IMR-90 (cell line): ENCODE measurements around the gene PRSS12. TPM values are rescaled to one million over a fixed set of nuclear protein-coding genes. Genes with fewer than 3 reads are reported as not detected.

Experiments used
- ATAC-seq: fragments of 200-7000 bp; cut with Tn5 transposase; 2 replicates; pipeline ENCODE4 v1.9.1; 2020; ENCODE audit warnings: low read depth, mild to moderate bottlenecking, moderate library complexity
- BruUV-seq: library from RNA; stranded (reverse); fragments of 400-500 nt; replicated peaks from 2 replicates; lab custom pipeline; 2021; lab: Mats Ljungman, UMichigan
- CTCF ChIA-PET: fragments of 300-600 bp; formaldehyde crosslinking; extraction: SDS; loops from one replicate; lab custom pipeline; 2021; ENCODE audit warnings: antibody characterized with exemption; lab: Yijun Ruan, JAX
- POLR2A ChIA-PET: fragments of 300-600 bp; sonication (Branson Sonifier 250); formaldehyde crosslinking; loops from one replicate; lab custom pipeline; 2022; ENCODE audit warnings: antibody characterized with exemption; ENCODE audit not compliant: unreplicated experiment; lab: Charles Lee
- DNase-seq: peaks from one replicate; pipeline ENCODE4 v3.0.0; 2013
- H2AFZ ChIP-seq: replicated peaks from 2 replicates; pipeline ENCODE3; 2013; ENCODE audit warnings: low read length, mild to moderate bottlenecking; ENCODE audit not compliant: poor library complexity
- H2AK5ac ChIP-seq: 2 replicates; pipeline ENCODE4 v1.6.1; 2013; ENCODE audit warnings: low read depth, low read length, inconsistent platforms
- H2AK9ac ChIP-seq: replicated peaks from 2 replicates; pipeline ENCODE3; 2013; ENCODE audit warnings: mild to moderate bottlenecking, low read depth, low read length, moderate library complexity; ENCODE audit not compliant: poor library complexity
- H2BK120ac ChIP-seq: 2 replicates; pipeline ENCODE4 v1.6.1; 2013; ENCODE audit warnings: low read depth, low read length, inconsistent platforms
- H2BK15ac ChIP-seq: 3 replicates; pipeline ENCODE4 v1.6.1; 2013; ENCODE audit warnings: low read depth, low read length, inconsistent platforms
- H2BK20ac ChIP-seq: 2 replicates; pipeline ENCODE4 v1.6.1; 2013; ENCODE audit warnings: low read depth, mild to moderate bottlenecking, inconsistent platforms, low read length, moderate library complexity
- H2BK5ac ChIP-seq: 2 replicates; pipeline ENCODE4 v1.6.1; 2013; ENCODE audit warnings: mild to moderate bottlenecking, low read depth, low read length, inconsistent platforms; ENCODE audit not compliant: poor library complexity, severe bottlenecking
- H3K14ac ChIP-seq: replicated peaks from 2 replicates; pipeline ENCODE4 v1.6.1; 2013; ENCODE audit warnings: low read depth, low read length, inconsistent platforms
- H3K18ac ChIP-seq: 2 replicates; pipeline ENCODE4 v1.6.1; 2013; ENCODE audit warnings: low read depth, low read length, control low read depth
- H3K23ac ChIP-seq: 2 replicates; pipeline ENCODE4 v1.6.1; 2013; ENCODE audit warnings: low read depth, low read length, inconsistent platforms
- H3K27ac ChIP-seq: 2 replicates; pipeline ENCODE4 v1.5.1; 2013; ENCODE audit warnings: mild to moderate bottlenecking, control low read depth, low read length; ENCODE audit not compliant: insufficient read depth
- H3K27me3 ChIP-seq: 2 replicates; pipeline ENCODE4 v1.6.1; 2013; ENCODE audit warnings: low read length; ENCODE audit not compliant: control insufficient read depth, insufficient read depth
- H3K36me3 ChIP-seq: 2 replicates; pipeline ENCODE4 v1.6.1; 2013; ENCODE audit warnings: low read length, mixed read lengths; ENCODE audit not compliant: control insufficient read depth, insufficient read depth
- H3K4ac ChIP-seq: 2 replicates; pipeline ENCODE4 v1.6.1; 2013; ENCODE audit warnings: low read depth, low read length, inconsistent platforms
- H3K4me1 ChIP-seq: 2 replicates; pipeline ENCODE4 v1.6.1; 2013; ENCODE audit warnings: low read length, mixed read lengths; ENCODE audit not compliant: control insufficient read depth, insufficient read depth
- H3K4me2 ChIP-seq: 2 replicates; pipeline ENCODE4 v1.6.1; 2013; ENCODE audit warnings: low read depth, mild to moderate bottlenecking, control low read depth, low read length, moderate library complexity
- H3K4me3 ChIP-seq: 2 replicates; pipeline ENCODE4 v1.5.1; 2013; ENCODE audit warnings: low read depth, mild to moderate bottlenecking, control low read depth, low read length, moderate library complexity; ENCODE audit not compliant: insufficient read depth
- H3K56ac ChIP-seq: 2 replicates; pipeline ENCODE4 v1.6.1; 2013; ENCODE audit warnings: low read length, inconsistent platforms; ENCODE audit not compliant: insufficient read depth; ENCODE audit errors: extremely low read depth
- H3K79me1 ChIP-seq, 2 experiments: 2 replicates each; pipeline ENCODE4 v1.6.1; 2013; ENCODE audit warnings: low read length in 2 of 2, inconsistent platforms in 1 of 2, low read depth in 1 of 2
- H3K9ac ChIP-seq: 2 replicates; pipeline ENCODE4 v1.6.1; 2013; ENCODE audit warnings: low read depth, low read length, control low read depth
- H3K9me1 ChIP-seq: 2 replicates; pipeline ENCODE4 v1.6.1; 2013; ENCODE audit warnings: low read length, inconsistent platforms; ENCODE audit not compliant: insufficient read depth
- H3K9me3 ChIP-seq: 2 replicates; pipeline ENCODE4 v1.6.1; 2013; ENCODE audit warnings: low read length; ENCODE audit not compliant: control insufficient read depth, insufficient read depth
- H4K20me1 ChIP-seq: 2 replicates; pipeline ENCODE4 v1.6.1; 2013; ENCODE audit warnings: low read length, inconsistent platforms; ENCODE audit not compliant: insufficient read depth
- H4K5ac ChIP-seq: 2 replicates; pipeline ENCODE4 v1.6.1; 2013; ENCODE audit warnings: mild to moderate bottlenecking, low read depth, low read length, control low read depth
- H4K8ac ChIP-seq, 2 experiments: 2 replicates each; pipeline ENCODE4 v1.6.1; 2013; ENCODE audit warnings: low read depth in 2 of 2, low read length in 2 of 2, control low read depth in 1 of 2, inconsistent platforms in 1 of 2
- H4K91ac ChIP-seq: 2 replicates; pipeline ENCODE4 v1.6.1; 2013; ENCODE audit warnings: low read depth, low read length, inconsistent platforms; ENCODE audit not compliant: insufficient read depth
- BHLHE40 ChIP-seq: fragments of 150-350 bp; IDR thresholded peaks from 2 replicates; pipeline ENCODE4 v1.6.1; 2016; ENCODE audit warnings: mild to moderate bottlenecking, low read depth, low read length
- CEBPB ChIP-seq: IDR thresholded peaks from 2 replicates; pipeline ENCODE4 v1.6.1; 2012; ENCODE audit warnings: low read depth, low read length, improper control_type of control experiment
- FOS ChIP-seq: fragments of 150-350 bp; IDR thresholded peaks from 2 replicates; pipeline ENCODE4 v1.6.1; 2016; ENCODE audit warnings: low read depth, low read length
- MAFK ChIP-seq: IDR thresholded peaks from 2 replicates; pipeline ENCODE4 v1.6.1; 2012; ENCODE audit warnings: low read depth, low read length, improper control_type of control experiment
- MAZ ChIP-seq: IDR thresholded peaks from 2 replicates; pipeline ENCODE4 v1.6.1; 2012; ENCODE audit warnings: low read depth, mild to moderate bottlenecking, low read length, improper control_type of control experiment, moderate library complexity, borderline replicate concordance
- NFE2L2 ChIP-seq: fragments of 150-350 bp; IDR thresholded peaks from 2 replicates; pipeline ENCODE4 v1.6.1; 2016; ENCODE audit warnings: low read depth, mild to moderate bottlenecking, low read length
- SMC3 ChIP-seq: fragments of 150-350 bp; IDR thresholded peaks from 2 replicates; pipeline ENCODE4 v1.6.1; 2016; ENCODE audit warnings: low read depth, mild to moderate bottlenecking, antibody characterized with exemption, low read length, moderate library complexity
- WGBS, 2 experiments: methylation state at CpG; one replicate each; pipeline versions ENCODE4 v1.1.5 to v1.1.7; 2013; ENCODE audit warnings: missing lambda C conversion rate in 2 of 2; ENCODE audit not compliant: insufficient read length in 1 of 2; ENCODE audit errors: extremely low coverage in 2 of 2; 5-methylcytosine and 5-hydroxymethylcytosine counted together
- dilution Hi-C: fragments of 300-500 bp; cut with HindIII; formaldehyde crosslinking; loops from one replicate; pipeline ENCODE4 v1.14.3; 2018; ENCODE audit warnings: low sequenced_read_pairs; ENCODE audit not compliant: unreplicated experiment
- in situ Hi-C: fragments of 300-500 bp; cut with MboI; formaldehyde crosslinking; loops from 3 replicates; pipeline ENCODE4 v1.14.3; 2019; ENCODE audit warnings: low sequenced_read_pairs, inconsistent platforms, mixed read lengths
- intact Hi-C: fragments of 100-400 bp; cut with micrococcal nuclease; formaldehyde crosslinking; loops from 2 replicates; pipeline ENCODE4 v1.10.0; 2022
- polyA plus RNA-seq, 3 experiments: library from polyadenylated mRNA; depleted of rRNA; stranded (reverse); fragments of >200 nt; gene quantifications; 2 replicates each; pipeline ENCODE4 v1.2.3, GENCODE V29; 2012; ENCODE audit warnings: low replicate concordance in 1 of 3
- total RNA-seq: library from RNA; depleted of rRNA; stranded (reverse); fragments of >200 nt; gene quantifications from 2 replicates; pipeline ENCODE4 v1.2.3, GENCODE V29; 2012

The PRSS12 gene
- total and polyA plus RNA-seq, 2 of the 4 experiments (the other 2 are of a cell fraction), result 51.1 to 71.5 TPM

DNA sequence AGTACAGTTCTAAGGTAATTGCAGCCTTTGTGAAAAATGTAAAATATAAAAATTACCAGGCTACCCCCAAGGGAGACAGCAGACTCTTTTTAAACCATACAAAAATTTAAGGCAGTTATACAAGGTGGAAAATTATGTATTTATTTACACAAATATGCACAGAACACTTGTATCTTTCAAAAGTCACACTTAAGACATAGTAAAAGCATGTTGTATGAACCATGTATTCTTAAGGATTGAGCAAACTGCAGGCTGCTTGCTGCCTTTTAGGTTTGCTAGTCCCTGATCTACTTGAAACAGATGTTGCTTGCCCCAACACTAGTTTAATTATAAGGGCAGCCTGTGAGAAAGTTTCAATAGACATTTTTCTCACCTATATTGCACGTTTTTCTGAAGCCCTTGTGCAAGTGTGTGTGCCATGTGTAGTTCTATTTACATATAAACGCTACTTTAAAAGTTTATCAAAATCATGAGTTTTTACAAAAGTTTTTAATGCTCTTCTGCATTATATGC, 72.8 kb downstream of the PRSS12 start:
- Histone ChIP-seq H2AFZ (no peak overlapping the region), H2BK20ac (no peak overlapping the region), H3K27me3 (no peaks in the 10 kb centered on the region), H3K56ac (0 out of 2 replicates have a peak overlapping the region, but pooled peaks have one; percentile 86), H2AK5ac (no peak overlapping the region), H4K91ac (no peak overlapping the region), H3K4ac (peak overlapping the region; percentile 35; the same call in 1 of the 2 replicates), H2BK15ac (no peak overlapping the region), H3K4me1 (peaks cover 10% of the 10 kb centered on the region), H4K20me1 (peaks cover 14% of the 10 kb centered on the region; the same call in 1 of the 2 replicates), H2BK5ac (peak overlapping the region; percentile 76), H3K4me3 (peak overlapping the region; percentile 72), H3K36me3 (peaks cover 7% of the 10 kb centered on the region), H4K8ac (peak overlapping the region; percentile 83 to 90; a peak in 1 of 4 replicates), H3K27ac (peak overlapping the region; percentile 11; the same call in 1 of the 2 replicates), H3K4me2 (peak overlapping the region; percentile 61), H4K5ac (no peak overlapping the region; the same call in 1 of the 2 replicates), H3K18ac (peak overlapping the region; percentile 80; the same call in 1 of the 2 replicates), H3K23ac (peak overlapping the region; percentile 83), H3K9ac (peak overlapping the region; percentile 92; the same call in 1 of the 2 replicates), H2AK9ac (no peak overlapping the region), H2BK120ac (no peak overlapping the region), H3K9me3 (no peaks in the 10 kb centered on the region), H3K79me1 (peaks cover 11 to 16% of the 10 kb centered on the region in 2 experiments; a peak in 3 of 4 replicates), H3K14ac (peak overlapping the region; percentile 94; the same call in 1 of the 2 replicates), H3K9me1 (no peaks in the 10 kb centered on the region)
- WGBS, 2 experiments, result no CpG with 5 or more reads among the region's 2 CpGs
- intact Hi-C loops, result loop anchor here (2.0 to 5.0 kb wide), 3 partner anchors 137 to 1145 kb away; no protein-coding TSS in a partner anchor
- POLR2A ChIA-PET, result no interaction called here
- CTCF ChIA-PET, result interaction anchor here (1.1 kb wide), 1 partner anchor 73 kb away, joined by 4 read pairs; the partner anchor contains the start of gene PRSS12
- no TSS peak for BruUV-seq
- no peak for ATAC-seq
- TF ChIP-seq NFE2L2 (no peak), MAFK (no peak), CEBPB (no peak), SMC3 (no peak), FOS (no peak), MAZ (no peak), BHLHE40 (no peak)
- dilution Hi-C loops, result no loop called here
- in situ Hi-C loops, result loop anchor here (25.0 kb wide), 1 partner anchor 232 kb away; no protein-coding TSS in a partner anchor
- DNase-seq, result no peak
